GM21515 (cell line): ENCODE data around the gene XXYLT1.
"Not testable (repeated sequence)": the region's sequence is repeated elsewhere in the genome, so short reads cannot be mapped to it uniquely, and the experiment has no call there.

Experiments used
- ATAC-seq: cut with Tn5 transposase; IDR thresholded peaks from one replicate; pipeline ENCODE4 v1.9.1; 2021; ENCODE audit not compliant: unreplicated experiment

XXYLT1 gene

GRCh38 chr3:195056506-195056905 lies 214.5 kb downstream of the XXYLT1 start:
- ATAC-seq: no peak

GRCh38 chr3:195054311-195054710 lies 216.6 kb downstream of the XXYLT1 start:
- no peak for ATAC-seq

- no peak for ATAC-seq
Measured at GRCh38 chr3:195052939-195053338, 218.0 kb downstream of the XXYLT1 start.

GRCh38 chr3:195050296-195050695 lies 220.7 kb downstream of the XXYLT1 start:
- ATAC-seq: not testable (repeated sequence)

GRCh38 chr3:195048059-195048905 lies 222.7 kb downstream of the XXYLT1 start:
- ATAC-seq: no peak

GRCh38 chr3:195047536-195047935 lies 223.4 kb downstream of the XXYLT1 start:
- no peak for ATAC-seq

- no peak for ATAC-seq
Measured at GRCh38 chr3:195046441-195046840, 224.5 kb downstream of the XXYLT1 start.

GRCh38 chr3:195045481-195046210 lies 225.3 kb downstream of the XXYLT1 start:
- no peak for ATAC-seq

- no peak for ATAC-seq
Measured at GRCh38 chr3:195044411-195044810, 226.5 kb downstream of the XXYLT1 start.

GRCh38 chr3:195043607-195044339 lies 227.2 kb downstream of the XXYLT1 start:
- ATAC-seq: no peak

GRCh38 chr3:195042743-195043606 lies 228.0 kb downstream of the XXYLT1 start:
- no peak for ATAC-seq

GRCh38 chr3:195041871-195042742 lies 228.9 kb downstream of the XXYLT1 start:
- no peak for ATAC-seq

- ATAC-seq: no peak
Measured at GRCh38 chr3:195040773-195041520, 230.0 kb downstream of the XXYLT1 start.

- no peak for ATAC-seq
Measured at GRCh38 chr3:195040094-195040493, 230.9 kb downstream of the XXYLT1 start.

GRCh38 chr3:195039180-195039843 lies 231.6 kb downstream of the XXYLT1 start:
- no peak for ATAC-seq

GRCh38 chr3:195038161-195038560 lies 232.8 kb downstream of the XXYLT1 start:
- no peak for ATAC-seq

GRCh38 chr3:195037586-195037985 lies 233.4 kb downstream of the XXYLT1 start:
- not testable (repeated sequence) for ATAC-seq

GRCh38 chr3:195036974-195037373 lies 234.0 kb downstream of the XXYLT1 start:
- ATAC-seq: no peak
